Choroid plexus epithelial cell (primary cell): ENCODE results near the gene ZNF484.
A peak's percentile ranks its signal among the peaks of the same experiment; 100 is the strongest.
"Not testable (repeated sequence)": the region's sequence is repeated elsewhere in the genome, so short reads cannot be mapped to it uniquely, and the experiment has no call there.

Experiments
- DNase-seq: peaks from one replicate; pipeline ENCODE4 v3.0.0-alpha.2; 2010; ENCODE audit warnings: low read depth
- H3K4me3 ChIP-seq: 2 replicates; pipeline ENCODE4 v1.5.1; 2011; ENCODE audit warnings: low read depth, mild to moderate bottlenecking, control low read depth, low read length, moderate library complexity
- TF ChIP-seq, protein P1 (sequence below): conservative IDR thresholded peaks from 2 replicates; pipeline ENCODE4 v1.5.1; 2011; ENCODE audit warnings: low read depth, mild to moderate bottlenecking, control low read depth, inconsistent platforms, low read length, moderate library complexity

The ZNF484 gene

DNA sequence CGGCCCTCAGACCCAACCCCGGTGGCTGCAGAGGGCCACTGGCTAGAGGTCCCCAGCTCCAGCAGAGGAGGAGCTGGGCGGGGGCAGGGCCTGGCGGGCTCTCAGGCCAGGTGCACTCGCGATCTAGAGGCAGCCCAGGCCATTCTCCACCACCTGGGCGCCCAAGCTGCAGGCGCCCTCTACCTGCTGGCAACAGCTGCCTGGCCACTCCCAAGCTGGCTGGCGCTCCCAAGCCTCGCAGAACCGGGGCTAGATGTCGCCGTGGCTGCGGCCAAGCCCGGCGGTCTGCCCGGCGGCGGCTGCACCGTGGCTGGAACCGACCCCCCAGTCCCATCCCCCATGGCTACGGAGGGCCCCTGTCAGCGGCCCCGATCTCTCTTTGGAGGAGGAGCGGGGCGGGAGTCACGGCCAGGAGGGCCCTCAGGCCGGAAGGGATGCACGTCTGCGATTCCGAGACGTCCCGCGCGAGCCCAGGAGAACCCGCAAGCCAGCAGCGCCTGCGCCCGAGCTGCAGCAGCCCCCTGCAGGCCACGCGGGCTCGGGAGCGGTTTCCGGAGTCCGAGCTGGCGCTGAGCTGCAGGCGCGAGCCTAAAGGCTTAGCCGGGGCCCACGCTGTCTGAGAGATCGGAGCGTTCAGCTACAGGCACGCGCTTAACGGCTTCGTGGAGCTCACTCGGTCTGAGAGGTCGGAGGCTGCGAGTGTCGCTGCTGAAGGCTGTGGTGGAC is 68.9 kb downstream of the ZNF484 start:
- no peak overlapping the region for H3K4me3 ChIP-seq
- TF ChIP-seq, protein P1, sequence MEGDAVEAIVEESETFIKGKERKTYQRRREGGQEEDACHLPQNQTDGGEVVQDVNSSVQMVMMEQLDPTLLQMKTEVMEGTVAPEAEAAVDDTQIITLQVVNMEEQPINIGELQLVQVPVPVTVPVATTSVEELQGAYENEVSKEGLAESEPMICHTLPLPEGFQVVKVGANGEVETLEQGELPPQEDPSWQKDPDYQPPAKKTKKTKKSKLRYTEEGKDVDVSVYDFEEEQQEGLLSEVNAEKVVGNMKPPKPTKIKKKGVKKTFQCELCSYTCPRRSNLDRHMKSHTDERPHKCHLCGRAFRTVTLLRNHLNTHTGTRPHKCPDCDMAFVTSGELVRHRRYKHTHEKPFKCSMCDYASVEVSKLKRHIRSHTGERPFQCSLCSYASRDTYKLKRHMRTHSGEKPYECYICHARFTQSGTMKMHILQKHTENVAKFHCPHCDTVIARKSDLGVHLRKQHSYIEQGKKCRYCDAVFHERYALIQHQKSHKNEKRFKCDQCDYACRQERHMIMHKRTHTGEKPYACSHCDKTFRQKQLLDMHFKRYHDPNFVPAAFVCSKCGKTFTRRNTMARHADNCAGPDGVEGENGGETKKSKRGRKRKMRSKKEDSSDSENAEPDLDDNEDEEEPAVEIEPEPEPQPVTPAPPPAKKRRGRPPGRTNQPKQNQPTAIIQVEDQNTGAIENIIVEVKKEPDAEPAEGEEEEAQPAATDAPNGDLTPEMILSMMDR: peak; percentile 46
- peak; percentile 79 for DNase-seq

DNA sequence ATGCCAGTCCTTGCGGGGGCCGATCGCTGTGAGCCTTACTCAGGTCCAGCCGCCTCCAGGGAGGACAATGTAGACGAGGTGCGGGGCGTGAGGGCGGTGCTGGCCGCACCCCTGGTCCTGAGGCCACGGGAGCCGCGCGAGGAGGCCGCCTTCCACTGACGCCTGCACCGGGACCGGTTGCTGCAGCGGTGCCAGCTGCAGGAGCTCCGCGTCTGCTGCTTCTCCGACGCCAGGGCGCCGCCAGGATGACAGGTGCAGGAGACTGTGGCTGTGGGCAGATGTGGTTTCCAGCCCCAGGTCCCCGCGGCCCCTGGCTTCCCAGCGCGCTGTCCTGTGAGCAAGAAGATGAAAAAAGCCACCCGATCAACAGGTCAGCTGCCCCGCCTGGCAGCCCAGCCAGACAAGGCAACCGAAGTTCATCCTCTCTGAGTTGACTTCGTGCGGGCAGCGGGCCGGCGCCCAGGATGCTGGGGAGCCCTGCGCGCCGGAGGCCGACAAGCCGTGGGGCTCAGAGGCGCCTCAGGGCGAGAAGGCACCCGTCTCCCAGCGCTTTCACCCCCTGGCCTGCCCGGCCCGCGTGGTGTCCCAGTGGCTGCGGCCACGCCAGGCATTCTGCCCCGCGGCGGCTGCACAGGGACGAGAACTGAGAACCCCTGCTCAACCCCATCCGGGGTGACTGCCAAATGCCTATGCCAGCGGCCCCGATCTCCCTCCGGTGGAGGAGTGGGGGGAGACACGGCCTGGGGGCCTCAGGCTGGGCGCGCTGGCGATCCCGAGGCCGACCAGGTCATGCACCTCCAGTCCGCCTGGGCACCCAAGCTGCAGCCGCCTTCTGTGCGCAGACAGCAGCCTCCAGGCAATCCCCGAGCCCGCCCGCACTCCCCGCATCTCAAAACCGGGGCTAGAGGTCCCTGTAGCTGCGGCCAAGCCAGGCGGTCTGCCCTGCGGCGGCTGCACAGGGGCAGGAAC is 69.8 kb downstream of the ZNF484 start:
- DNase-seq: no peak
- H3K4me3 ChIP-seq: no peak overlapping the region
- TF ChIP-seq, protein P1: no peak

DNA sequence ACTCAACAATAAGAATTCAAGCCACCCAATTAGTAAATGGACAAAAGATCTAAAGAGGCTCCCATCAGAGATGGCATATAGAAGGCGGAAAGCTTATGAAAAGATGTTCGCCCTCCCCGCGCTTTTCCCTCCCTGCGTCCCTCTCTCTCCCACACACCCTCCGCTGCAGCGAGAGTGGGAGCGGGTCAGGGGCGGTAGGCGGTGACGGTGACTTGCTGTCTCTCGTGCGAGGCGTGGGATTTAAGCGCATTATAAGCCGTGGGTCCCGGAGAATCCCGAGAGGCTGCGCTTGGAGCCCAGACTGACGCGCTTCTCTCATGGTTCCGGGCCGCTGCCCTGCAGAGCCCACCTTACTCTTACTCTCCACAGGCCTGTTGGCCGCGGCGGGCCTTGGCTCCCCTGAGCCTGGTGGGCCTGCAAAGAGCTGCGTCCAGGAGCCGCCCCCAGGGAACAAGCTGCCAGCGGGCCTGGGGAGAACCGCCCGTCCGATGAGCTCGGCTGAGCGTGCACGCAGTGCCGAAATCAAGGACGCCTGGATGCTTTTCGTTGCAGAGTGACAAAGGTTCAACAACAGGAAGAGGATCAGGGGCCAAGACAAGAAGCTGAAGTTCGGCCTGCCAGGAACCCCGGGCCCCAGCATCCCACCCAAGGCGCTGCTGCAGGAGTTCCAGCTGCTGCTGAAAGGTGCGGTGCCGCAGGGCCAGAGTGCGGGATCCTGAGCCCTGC is 70.6 kb downstream of the ZNF484 start:
- TF ChIP-seq, protein P1: no peak
- no peak overlapping the region for H3K4me3 ChIP-seq
- DNase-seq: no peak

DNA sequence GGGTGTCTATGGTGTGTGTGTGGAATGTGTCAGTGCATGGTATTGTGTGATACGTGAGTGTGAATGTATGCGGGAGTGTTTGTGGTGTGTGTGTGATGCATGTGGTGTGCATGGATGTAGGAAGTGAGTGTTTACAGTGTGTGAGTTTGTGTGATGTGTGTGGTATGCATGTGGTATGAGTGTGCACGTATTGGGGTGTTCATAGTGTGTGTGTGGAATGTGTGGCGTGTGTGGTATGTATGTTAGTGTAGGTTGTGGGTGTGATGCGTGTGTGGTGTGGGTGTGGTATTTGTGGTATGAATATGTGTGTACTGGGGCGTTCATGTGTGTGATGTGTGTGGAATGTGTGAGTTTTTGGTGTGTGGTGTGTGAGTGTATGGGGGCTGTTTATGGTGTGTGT is 73.1 kb downstream of the ZNF484 start:
- TF ChIP-seq, protein P1: no peak
- no peak overlapping the region for H3K4me3 ChIP-seq
- DNase-seq: no peak

DNA sequence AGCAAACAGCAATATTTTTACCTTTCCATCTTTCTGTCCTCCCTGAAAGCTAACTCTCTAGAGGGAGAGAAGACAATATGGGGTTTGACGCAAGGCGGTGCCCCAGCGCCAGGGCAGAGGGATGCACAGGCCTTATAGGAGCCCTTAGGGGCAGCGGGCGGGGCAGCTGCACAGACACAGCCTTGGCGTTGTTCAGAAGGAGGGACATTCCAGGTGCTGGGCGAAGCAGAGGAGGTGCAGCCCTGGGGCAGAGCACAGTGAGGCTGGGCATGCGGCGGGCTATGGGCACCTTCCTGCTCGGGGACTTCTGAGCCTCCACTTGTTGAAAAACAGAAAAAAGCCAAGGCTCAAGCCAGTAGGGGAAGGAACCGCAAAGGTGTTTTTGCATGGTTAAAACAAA is 79.5 kb downstream of the ZNF484 start:
- no peak for DNase-seq
- TF ChIP-seq, protein P1: no peak
- no peak overlapping the region for H3K4me3 ChIP-seq

DNA sequence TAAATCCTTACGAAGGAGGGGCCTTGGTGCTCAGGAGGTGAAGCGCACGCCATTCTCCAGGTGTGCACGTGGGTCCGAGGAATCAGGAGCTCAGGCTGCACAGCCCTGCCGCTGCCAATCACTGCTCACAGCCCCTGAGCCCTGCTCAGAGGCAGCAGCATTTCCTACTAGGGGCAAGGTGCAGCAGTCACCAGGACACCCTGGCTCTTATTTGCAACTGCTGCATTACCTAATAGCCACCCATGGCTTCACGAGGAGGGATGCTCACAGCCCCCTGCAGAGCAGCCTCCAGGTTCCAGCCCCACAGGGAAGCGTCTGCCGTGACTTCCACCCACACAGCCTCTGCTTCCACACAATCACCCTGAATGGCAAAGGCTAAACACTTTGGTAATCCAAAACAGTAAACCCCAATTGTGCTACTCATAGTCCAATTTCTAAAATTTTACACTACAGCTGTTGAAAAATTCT is 81.5 kb downstream of the ZNF484 start:
- DNase-seq, H3K4me3 ChIP-seq: not testable (repeated sequence)
